A673 (cell line): ENCODE data around the gene PAX5. TPM values are rescaled to one million over a fixed set of nuclear protein-coding genes. Genes with fewer than 3 reads are reported as not detected.
A peak's percentile ranks its signal among the peaks of the same experiment; 100 is the strongest.

ENCODE experiments used
- BruUV-seq: library from RNA; stranded (reverse); fragments of 400-500 nt; replicated peaks from 2 replicates; lab custom pipeline; 2021; lab: Mats Ljungman, UMichigan
- CTCF ChIA-PET: fragments of 300-600 bp; sonication (Branson Sonifier 250); formaldehyde crosslinking; loops from one replicate; lab custom pipeline; 2022; ENCODE audit warnings: antibody characterized with exemption; lab: Charles Lee
- POLR2A ChIA-PET: fragments of 300-600 bp; sonication (Branson Sonifier 250); formaldehyde crosslinking; loops from one replicate; lab custom pipeline; 2022; ENCODE audit warnings: antibody characterized with exemption; ENCODE audit not compliant: low non-redundant PET; lab: Charles Lee
- DNase-seq: peaks from one replicate; pipeline ENCODE4 v3.0.0-alpha.2; 2015; ENCODE audit warnings: low spot score
- H3K27ac ChIP-seq: fragments of 200-600 bp; sonication (generic); 2 replicates; pipeline ENCODE4 v1.5.1; 2016; ENCODE audit warnings: mixed run types, low read depth, mild to moderate bottlenecking, mixed read lengths, antibody characterized with exemption, low read length; ENCODE audit not compliant: poor library complexity, severe bottlenecking
- H3K27me3 ChIP-seq: fragments of 200-600 bp; sonication (generic); replicated peaks from 2 replicates; pipeline ENCODE4 v1.6.1; 2017; ENCODE audit warnings: mixed run types, low read depth, mild to moderate bottlenecking, mixed read lengths, antibody characterized with exemption, low read length; ENCODE audit not compliant: insufficient read depth, poor library complexity
- H3K36me3 ChIP-seq: fragments of 200-600 bp; sonication (generic); 2 replicates; pipeline ENCODE4 v1.6.1; 2016; ENCODE audit warnings: mixed run types, mild to moderate bottlenecking, mixed read lengths, antibody characterized with exemption, low read length; ENCODE audit not compliant: insufficient read depth, poor library complexity, severe bottlenecking
- H3K4me1 ChIP-seq: fragments of 200-600 bp; sonication (generic); 2 replicates; pipeline ENCODE4 v1.6.1; 2017; ENCODE audit warnings: mixed run types, mild to moderate bottlenecking, mixed read lengths, antibody characterized with exemption, low read length; ENCODE audit not compliant: insufficient read depth, poor library complexity, severe bottlenecking
- H3K4me3 ChIP-seq: fragments of 200-600 bp; sonication (generic); 2 replicates; pipeline ENCODE4 v1.5.1; 2016; ENCODE audit warnings: low read depth, mixed run types, mild to moderate bottlenecking, mixed read lengths, low read length; ENCODE audit not compliant: poor library complexity, severe bottlenecking
- H3K9me3 ChIP-seq: fragments of 200-600 bp; sonication (generic); 2 replicates; pipeline ENCODE4 v1.6.1; 2016; ENCODE audit warnings: mixed run types, low read depth, mild to moderate bottlenecking, mixed read lengths, antibody characterized with exemption, low read length; ENCODE audit not compliant: poor library complexity, severe bottlenecking
- EZH2 ChIP-seq: fragments of 200-600 bp; sonication (generic); IDR thresholded peaks from 2 replicates; pipeline ENCODE4 v1.6.1; 2017; ENCODE audit warnings: borderline replicate concordance, low read depth, mild to moderate bottlenecking, mixed read lengths, antibody characterized with exemption, low read length; ENCODE audit not compliant: poor library complexity, severe bottlenecking
- intact Hi-C: fragments of 100-400 bp; cut with micrococcal nuclease; formaldehyde crosslinking; loops from one replicate; pipeline ENCODE4 v1.10.0; 2022; ENCODE audit not compliant: unreplicated experiment
- total RNA-seq: library from RNA; stranded (reverse); gene quantifications from 2 replicates; pipeline ENCODE4 v1.2.3, GENCODE V29; 2021
- TF ChIP-seq, protein P1 (sequence below): fragments of 300-800, 200-600 bp; sonication (generic); conservative IDR thresholded peaks from 2 replicates; pipeline ENCODE4 v1.5.1; 2017; ENCODE audit warnings: low read depth, mild to moderate bottlenecking, antibody characterized with exemption, low read length, moderate library complexity, mixed read lengths

The PAX5 gene
- total RNA-seq, 1 experiment from 2014 or later, result 5.5 TPM

DNA sequence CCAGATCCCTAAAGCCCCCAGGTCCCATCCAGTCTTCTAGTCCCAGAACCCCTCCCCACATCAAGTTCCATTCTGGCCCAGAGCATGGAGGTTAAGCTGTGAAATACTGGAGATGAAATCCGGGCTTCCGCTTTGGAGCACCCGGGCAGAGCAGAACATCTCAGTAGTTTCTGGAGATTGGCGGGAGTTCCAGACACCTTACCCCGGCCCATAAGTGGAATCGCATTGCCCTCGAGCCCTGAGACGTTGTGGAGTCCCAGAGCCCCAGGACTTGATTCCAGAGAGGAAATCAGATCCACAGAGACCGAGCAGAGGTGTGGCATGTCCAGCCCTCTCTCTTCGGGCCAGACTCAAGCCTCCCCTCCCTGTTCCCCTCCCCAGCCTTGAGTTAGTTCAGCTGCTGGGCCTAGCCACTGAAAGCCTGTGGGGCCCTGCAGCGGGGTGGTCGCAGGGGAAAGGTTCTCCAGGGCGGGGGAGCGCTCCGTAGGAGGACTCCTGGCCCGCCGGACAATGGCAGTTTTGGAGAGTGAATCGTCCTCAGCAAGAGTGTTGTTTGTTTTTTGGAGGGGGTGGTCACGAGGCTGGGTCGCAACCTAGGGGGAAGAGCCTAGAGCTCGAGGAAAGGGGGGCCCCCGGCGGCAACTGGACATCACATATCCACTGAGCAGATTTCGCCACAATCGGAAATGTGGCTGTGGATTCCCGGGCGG lies 1.0 kb upstream of the PAX5 start:
- CTCF ChIA-PET, result no interaction called here
- no peak for TF ChIP-seq EZH2
- TF ChIP-seq, protein P1, sequence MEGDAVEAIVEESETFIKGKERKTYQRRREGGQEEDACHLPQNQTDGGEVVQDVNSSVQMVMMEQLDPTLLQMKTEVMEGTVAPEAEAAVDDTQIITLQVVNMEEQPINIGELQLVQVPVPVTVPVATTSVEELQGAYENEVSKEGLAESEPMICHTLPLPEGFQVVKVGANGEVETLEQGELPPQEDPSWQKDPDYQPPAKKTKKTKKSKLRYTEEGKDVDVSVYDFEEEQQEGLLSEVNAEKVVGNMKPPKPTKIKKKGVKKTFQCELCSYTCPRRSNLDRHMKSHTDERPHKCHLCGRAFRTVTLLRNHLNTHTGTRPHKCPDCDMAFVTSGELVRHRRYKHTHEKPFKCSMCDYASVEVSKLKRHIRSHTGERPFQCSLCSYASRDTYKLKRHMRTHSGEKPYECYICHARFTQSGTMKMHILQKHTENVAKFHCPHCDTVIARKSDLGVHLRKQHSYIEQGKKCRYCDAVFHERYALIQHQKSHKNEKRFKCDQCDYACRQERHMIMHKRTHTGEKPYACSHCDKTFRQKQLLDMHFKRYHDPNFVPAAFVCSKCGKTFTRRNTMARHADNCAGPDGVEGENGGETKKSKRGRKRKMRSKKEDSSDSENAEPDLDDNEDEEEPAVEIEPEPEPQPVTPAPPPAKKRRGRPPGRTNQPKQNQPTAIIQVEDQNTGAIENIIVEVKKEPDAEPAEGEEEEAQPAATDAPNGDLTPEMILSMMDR, result no peak
- Histone ChIP-seq H3K27ac (no peak overlapping the region), H3K36me3 (no peaks in the 10 kb centered on the region), H3K4me3 (no peak overlapping the region), H3K27me3 (no peaks in the 10 kb centered on the region), H3K4me1 (peaks cover 12% of the 10 kb centered on the region), H3K9me3 (no peaks in the 10 kb centered on the region)
- POLR2A ChIA-PET, result no interaction called here
- DNase-seq, result no peak
- no TSS peak for BruUV-seq
- intact Hi-C loops, result no loop called here

DNA sequence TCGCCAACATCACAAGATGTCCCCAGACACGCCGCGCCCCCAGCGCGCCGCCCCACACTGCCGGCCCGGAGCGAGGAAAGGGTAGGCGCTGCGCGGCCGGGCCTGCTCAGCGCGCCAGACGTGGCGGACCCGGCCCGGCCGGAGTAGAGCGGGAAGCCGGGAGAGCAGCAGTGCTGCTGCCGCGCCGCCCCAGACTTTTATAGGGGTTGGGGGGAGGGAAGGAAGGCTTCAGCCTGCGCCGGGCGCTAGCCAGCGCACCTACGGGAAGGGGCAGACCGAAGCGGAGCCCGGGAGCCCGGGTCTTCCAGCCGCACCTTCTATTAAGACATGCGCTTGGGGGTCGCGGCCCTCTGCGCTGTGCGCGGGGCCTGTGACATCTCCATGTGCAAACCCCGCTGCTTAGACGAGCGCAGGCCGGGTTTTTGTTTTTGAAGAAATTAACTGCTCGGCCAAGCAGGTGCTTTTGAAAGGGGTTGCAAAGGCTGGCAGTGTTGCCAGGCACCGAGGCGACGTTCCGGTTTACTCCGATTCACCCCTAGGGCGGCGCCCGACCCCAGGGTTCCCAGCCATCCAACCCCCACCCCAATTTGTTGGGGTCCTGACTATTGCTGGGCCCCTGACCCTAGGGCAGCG lies 353 bp upstream of the PAX5 start:
- intact Hi-C loops, result no loop called here
- BruUV-seq, result no TSS peak
- Histone ChIP-seq H3K4me1 (peaks cover 12% of the 10 kb centered on the region), H3K9me3 (no peaks in the 10 kb centered on the region), H3K4me3 (peak overlapping the region; percentile 29), H3K27me3 (no peaks in the 10 kb centered on the region), H3K36me3 (no peaks in the 10 kb centered on the region), H3K27ac (no peak overlapping the region)
- TF ChIP-seq EZH2, result no peak
- TF ChIP-seq, protein P1, result peak; percentile 49; the same call in 1 of the 2 replicates
- DNase-seq, result no peak
- CTCF ChIA-PET, result interaction anchor here (0.6 kb wide), 1 partner anchor 296 kb away, joined by 3 read pairs; no protein-coding TSS in a partner anchor
- POLR2A ChIA-PET, result no interaction called here

DNA sequence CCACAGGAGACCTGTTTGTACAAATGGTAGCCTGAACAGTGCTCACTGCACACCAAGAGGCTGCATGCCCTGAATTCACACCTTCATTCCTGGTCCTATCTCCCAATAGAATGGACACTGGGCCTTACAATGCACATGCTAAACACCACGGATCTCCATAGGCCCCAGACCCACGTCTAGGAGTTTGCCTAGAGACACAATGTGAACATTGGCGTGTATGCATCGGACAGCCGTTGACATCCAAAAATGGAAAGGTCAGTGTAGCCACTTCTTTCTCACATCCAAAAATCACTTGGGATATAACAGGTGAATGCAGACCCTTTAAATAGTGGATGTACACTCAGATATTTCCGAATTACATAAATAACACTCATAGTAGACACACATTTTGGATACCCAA lies 927 bp downstream of the PAX5 start:
- POLR2A ChIA-PET, result no interaction called here
- H3K27me3 ChIP-seq, result no peaks in the 10 kb centered on the region
- BruUV-seq, result no TSS peak
- no peaks in the 10 kb centered on the region for H3K36me3 ChIP-seq
- no peak for DNase-seq
- no peaks in the 10 kb centered on the region for H3K9me3 ChIP-seq
- intact Hi-C loops, result no loop called here
- no peak overlapping the region for H3K4me3 ChIP-seq
- CTCF ChIA-PET, result no interaction called here
- TF ChIP-seq, protein P1, result no peak
- no peak for TF ChIP-seq EZH2
- H3K27ac ChIP-seq, result no peak overlapping the region
- peaks cover 12% of the 10 kb centered on the region for H3K4me1 ChIP-seq
